Vagina (tissue), 2 donors: ENCODE data around the gene MTMR4.

Experiments used
- POLR2A ChIP-seq, 2 donors: fragments of 450-650 bp; IDR thresholded peaks; one replicate each; pipeline ENCODE4 v1.6.1; 2017; ENCODE audit warnings: antibody characterized with exemption in 2 of 2, mild to moderate bottlenecking in 2 of 2, moderate library complexity in 2 of 2
- POLR2AphosphoS5 ChIP-seq, 2 donors: sonication (generic); formaldehyde crosslinking; IDR thresholded peaks; one replicate each; pipeline ENCODE4 v1.9.0; 2017; ENCODE audit warnings: antibody characterized with exemption in 2 of 2, mild to moderate bottlenecking in 2 of 2, low read depth in 1 of 2; ENCODE audit not compliant: insufficient read depth in 1 of 2
- TF ChIP-seq, protein P1 (sequence below), 3 experiments: fragments of 450-650 bp in 2 of 3; fragments of 200-600 bp in 1 of 3; sonication (generic) in 1 of 3; IDR thresholded peaks; one replicate each; pipeline ENCODE4 v1.5.1; 2017 to 2019; ENCODE audit warnings: antibody characterized with exemption in 3 of 3, mild to moderate bottlenecking in 2 of 3, moderate library complexity in 2 of 3

DNA sequence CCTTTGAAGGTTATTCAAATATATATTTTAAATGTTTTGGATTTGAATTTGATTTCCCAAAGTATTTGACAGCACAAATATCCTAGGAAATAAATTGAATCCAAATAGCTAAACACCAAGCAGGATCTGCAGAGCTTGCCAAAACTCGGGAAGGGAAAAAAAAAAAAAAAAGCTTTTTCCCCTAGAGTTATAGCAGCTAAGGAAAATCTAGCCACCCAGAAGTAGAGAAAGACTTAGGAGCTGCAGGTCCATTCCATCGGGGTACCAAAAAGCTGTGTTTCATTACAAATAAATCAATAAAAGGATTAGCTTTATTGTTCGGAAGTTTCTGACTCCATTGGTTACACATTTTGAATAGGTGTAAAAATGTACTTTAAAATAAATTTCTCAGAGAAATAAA lies 45.5 kb downstream of the MTMR4 start:
- TF ChIP-seq, protein P1, sequence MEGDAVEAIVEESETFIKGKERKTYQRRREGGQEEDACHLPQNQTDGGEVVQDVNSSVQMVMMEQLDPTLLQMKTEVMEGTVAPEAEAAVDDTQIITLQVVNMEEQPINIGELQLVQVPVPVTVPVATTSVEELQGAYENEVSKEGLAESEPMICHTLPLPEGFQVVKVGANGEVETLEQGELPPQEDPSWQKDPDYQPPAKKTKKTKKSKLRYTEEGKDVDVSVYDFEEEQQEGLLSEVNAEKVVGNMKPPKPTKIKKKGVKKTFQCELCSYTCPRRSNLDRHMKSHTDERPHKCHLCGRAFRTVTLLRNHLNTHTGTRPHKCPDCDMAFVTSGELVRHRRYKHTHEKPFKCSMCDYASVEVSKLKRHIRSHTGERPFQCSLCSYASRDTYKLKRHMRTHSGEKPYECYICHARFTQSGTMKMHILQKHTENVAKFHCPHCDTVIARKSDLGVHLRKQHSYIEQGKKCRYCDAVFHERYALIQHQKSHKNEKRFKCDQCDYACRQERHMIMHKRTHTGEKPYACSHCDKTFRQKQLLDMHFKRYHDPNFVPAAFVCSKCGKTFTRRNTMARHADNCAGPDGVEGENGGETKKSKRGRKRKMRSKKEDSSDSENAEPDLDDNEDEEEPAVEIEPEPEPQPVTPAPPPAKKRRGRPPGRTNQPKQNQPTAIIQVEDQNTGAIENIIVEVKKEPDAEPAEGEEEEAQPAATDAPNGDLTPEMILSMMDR (IDR thresholded peaks at IDR 0.05), result no peak
- TF ChIP-seq POLR2A (IDR thresholded peaks at IDR 0.05) (no peak), POLR2AphosphoS5 (IDR thresholded peaks at IDR 0.05; ENCODE audit: insufficient read depth in 1 of 2, low read depth in 1 of 2) (no peak)
